ENCODE data around the gene VTI1B.
A peak's percentile ranks its signal among the peaks of the same experiment; 100 is the strongest.
"Not testable (repeated sequence)": the region's sequence is repeated elsewhere in the genome, so short reads cannot be mapped to it uniquely, and the experiment has no call there.

The VTI1B gene, protein sequence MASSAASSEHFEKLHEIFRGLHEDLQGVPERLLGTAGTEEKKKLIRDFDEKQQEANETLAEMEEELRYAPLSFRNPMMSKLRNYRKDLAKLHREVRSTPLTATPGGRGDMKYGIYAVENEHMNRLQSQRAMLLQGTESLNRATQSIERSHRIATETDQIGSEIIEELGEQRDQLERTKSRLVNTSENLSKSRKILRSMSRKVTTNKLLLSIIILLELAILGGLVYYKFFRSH

DNA sequence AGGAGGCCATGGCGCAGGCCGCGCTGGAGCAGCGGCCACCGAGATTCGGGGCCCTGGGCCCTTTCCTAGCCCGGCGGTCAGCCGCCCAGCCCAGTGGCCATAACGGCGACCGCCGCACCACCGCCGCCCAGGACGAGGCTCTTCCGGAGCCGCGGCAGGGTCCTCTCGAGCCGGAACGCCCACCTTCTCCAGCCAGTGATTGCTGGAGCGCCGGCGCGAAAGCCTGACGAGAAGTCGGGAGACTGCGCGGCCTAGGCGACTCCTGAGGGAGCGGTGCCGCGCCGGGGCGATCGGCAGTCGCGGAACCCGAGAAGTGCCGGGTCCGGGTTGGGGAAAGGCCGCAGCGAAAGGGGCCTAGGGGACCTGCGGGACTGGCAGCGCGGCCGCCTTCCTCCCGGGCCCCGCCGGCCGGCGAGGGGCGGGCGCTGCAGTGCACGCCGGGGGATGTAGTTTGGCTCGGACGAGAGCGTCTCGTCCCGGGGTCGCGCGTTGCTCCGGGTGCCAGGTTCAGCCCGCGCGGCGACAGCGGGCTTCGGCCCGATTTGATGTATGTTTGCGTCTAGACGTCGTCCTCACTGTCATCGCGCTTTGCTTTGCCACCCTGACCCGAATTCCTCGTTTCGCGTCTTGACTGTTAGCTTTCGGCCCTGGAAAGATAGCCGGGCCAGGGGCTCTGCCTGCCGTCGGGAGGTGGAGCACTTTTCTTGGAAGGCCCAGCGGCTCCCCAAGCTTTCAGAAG, at the start of gene VTI1B:
VTI1B (minus strand) TSS at position 153 of the 739 bp plus-strand sequence; CDS start at position 10, 143 bp downstream.
- DNase-seq: peak; percentile 83

DNA sequence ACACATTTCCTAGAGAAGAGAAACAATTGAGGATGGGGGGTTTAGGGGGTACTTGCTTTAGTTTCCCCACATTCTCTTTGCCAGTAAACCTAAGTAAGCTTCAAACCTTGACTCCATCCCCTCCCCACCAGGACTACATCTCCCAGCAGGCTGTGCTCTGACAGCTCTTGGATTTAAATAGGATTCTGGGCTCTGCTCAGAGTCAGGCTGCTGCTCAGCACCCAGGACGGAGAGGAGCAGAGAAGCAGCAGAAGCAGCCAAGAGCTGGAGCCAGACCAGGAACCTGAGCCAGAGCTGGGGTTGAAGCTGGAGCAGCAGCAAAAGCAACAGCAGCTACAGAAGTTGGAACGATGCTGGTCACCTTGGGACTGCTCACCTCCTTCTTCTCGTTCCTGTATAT, 47.9 kb upstream of the VTI1B start:
- DNase-seq: no peak

GRCh38 chr14:67721875-67722274, 47.4 kb upstream of the VTI1B start:
- DNase-seq: no peak

DNA sequence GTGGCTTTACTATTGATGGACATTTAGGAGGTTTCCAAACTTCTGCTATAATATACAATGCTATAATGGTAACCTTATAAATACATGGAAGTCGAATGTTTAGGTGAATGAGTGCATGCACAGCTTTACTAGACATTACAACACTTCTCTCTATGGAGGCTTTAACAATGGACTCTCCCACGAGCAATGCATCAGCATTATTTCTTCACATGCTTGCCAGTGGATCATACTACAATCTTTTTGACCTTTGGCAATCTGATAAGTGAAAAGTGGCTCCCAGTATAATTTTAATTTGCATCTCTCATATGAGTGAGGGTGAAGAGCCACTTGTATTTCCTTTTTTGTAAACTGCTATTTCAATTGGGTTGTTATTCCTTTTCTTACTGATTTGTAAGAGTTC, 45.4 kb upstream of the VTI1B start:
- no peak for DNase-seq

DNA sequence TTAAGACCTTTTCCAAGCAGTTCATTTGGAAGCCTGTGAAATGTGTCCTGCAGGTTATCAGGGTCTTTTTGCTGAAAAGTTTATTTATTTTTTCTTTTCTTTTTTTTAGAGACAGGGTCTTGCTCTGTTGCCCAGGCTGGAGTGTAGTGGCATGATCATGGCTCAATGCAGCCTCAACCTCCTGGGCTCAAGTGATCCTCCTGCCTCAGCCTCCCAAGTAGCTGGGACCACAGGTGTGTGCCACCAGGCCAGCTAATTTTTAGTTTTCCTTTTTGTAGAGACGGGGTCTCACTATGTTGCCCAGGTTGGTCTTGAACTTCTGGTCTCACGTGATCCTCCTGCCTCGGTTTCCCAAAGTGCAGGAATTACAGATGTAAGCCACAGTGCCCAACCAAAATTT, 45.0 kb upstream of the VTI1B start:
- not testable (repeated sequence) for DNase-seq

- no peak for DNase-seq
Observed at GRCh38 chr14:67718265-67718664, 43.8 kb upstream of the VTI1B start.

DNA sequence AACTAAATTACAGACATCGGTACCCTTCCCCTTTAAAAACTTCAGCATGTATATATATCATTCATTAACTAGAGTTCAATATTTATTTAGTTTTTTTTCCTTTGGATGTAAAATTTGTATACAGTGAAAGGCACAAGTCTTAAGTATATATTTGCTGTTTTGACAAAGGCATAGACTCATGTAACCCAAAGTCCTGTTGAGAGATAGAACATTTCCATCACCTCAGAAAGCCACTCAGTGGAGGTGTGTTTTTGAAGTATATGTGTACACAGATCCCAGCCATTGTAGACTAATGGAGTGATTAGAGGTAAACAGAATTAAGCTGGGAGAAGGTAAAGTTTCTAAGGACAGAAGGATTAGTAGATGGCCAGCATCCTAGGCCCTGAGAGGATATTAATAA, 42.6 kb upstream of the VTI1B start:
- DNase-seq: no peak

GRCh38 chr14:67710209-67710608, 35.8 kb upstream of the VTI1B start:
- DNase-seq: no peak

DNA sequence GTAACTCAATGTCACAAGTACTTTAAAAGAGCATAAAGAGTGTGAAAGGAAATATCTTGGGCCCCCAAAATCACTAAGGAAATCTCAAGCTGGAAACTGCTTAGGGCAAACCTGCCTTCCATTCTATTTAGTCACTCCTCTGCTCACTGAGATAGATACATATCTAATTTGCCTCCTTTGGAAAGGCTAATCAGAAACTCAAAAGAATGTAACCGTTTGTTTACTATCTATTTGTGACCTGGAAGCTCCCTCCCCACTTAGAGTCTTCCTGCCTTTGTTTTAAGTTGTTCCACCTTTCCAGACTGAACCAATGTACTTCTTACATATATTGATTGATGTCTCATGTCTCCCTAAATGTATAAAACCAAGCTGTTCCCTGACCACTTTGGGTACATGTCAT, 35.4 kb upstream of the VTI1B start:
- not testable (repeated sequence) for DNase-seq

DNA sequence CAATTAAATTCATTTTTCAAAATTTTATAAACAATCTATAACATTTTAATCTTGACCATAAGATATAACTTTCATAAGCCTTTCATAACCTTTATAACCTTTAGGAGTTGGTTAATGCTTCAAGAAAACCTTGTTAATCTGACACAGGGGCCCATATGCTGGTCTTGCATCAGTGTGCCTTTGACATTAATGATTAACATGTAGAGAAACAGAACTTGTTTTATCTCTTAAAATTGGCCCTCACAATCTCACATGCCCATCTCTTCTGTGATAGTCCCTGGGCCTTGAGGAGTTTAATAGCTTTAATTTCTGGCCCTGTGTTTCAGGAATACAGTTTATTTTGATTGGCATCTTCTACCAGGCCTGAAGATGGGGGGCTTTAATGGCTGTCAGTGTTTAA, 34.9 kb upstream of the VTI1B start:
- DNase-seq: not testable (repeated sequence)

GRCh38 chr14:67705211-67705610, 30.8 kb upstream of the VTI1B start:
- no peak for DNase-seq

GRCh38 chr14:67704484-67705089, 30.2 kb upstream of the VTI1B start:
- DNase-seq: peak; percentile 61

GRCh38 chr14:67703997-67704396, 29.6 kb upstream of the VTI1B start:
- no peak for DNase-seq

- not testable (repeated sequence) for DNase-seq
Observed at GRCh38 chr14:67701492-67701891, 27.1 kb upstream of the VTI1B start, which contains the start of gene RDH12. TSS of gene RDH12 (plus strand) at chr14:67701886. CDS start at chr14:67722643, 20,757 bp downstream.

DNA sequence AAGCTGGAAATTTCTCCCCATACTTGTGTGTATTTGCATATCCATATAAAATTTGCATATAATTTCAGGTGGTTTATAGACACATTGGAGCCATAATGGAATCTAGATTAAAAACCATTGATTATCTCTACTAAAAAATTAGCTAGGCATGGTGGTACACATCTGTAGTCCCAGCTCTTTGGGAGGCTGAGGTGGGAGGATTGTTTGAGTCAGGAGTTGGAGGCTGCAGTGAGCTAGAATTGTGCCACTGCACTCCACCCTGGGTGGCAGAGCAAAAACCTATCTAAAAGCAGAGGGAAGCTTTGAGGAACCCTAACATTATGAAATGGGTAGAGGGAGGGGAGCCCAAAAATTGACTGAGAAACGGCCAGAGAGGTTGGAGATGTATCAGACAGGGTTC, 23.7 kb upstream of the VTI1B start:
- no peak for DNase-seq

DNA sequence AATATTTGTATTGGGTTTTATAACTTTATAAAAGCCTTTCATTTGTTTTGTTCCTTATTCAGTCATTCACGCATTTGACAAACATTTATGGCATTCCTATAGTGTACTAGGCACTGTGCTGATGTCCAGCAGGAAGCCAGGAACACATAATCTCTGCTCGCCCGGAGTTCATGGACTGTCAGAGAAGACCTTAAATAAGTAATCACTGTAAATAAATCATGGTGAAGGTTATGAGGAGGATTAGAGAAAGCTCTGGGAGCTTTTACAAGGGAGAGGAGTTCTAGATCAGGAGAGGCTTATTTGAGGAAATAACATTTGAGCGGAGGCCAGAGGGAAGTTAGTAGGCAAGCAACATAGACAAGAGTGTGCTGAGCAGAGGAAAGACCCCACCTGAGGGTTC, 22.6 kb upstream of the VTI1B start:
- no peak for DNase-seq

- peak; percentile 94 for DNase-seq
Observed at GRCh38 chr14:67695394-67695949, 21.0 kb upstream of the VTI1B start, which contains the start of gene RDH11. TSS of gene RDH11 (minus strand) at chr14:67695764. CDS start at chr14:67695703, 61 bp downstream.

- DNase-seq: peak; percentile 94
Observed at GRCh38 chr14:67694791-67695393, 20.5 kb upstream of the VTI1B start.

DNA sequence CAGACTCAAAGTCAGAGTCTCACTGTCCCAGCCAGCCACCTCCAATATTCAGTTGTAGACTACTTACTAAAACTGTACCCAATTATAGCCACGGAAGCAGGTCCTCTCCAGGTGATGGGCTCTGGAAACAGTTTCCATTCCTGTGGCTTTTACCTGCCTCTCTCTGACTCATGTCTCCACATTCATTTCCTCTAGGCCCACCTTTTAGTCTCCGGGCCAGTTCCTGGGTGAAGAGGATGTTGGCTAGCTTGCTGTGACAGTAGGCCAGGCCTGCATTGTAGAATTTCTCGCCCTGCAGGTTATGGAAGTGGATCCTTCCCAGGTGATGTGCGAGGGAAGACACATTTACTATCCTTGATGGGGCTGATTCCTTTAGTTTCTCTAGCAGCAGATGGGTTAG, 15.6 kb upstream of the VTI1B start:
- no peak for DNase-seq

DNA sequence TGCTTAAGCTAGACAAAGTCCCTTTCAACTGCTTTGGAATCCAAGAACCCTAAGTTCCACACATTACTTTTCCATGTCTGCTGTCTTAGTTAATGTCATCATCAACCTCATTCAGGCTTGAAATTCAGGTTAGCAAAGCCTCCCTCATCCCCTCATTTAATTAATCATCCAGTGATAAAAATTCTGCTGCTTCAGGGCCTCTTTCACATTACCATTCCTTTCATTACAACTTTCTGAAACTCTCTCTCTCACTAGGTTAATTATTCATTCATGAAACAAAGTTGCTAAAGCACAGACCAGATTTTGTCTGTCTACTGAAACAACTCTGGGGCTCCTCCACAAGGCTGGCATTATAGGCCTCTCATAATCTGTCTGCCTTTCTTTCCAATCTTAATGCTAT, 9.4 kb upstream of the VTI1B start:
- DNase-seq: no peak

DNA sequence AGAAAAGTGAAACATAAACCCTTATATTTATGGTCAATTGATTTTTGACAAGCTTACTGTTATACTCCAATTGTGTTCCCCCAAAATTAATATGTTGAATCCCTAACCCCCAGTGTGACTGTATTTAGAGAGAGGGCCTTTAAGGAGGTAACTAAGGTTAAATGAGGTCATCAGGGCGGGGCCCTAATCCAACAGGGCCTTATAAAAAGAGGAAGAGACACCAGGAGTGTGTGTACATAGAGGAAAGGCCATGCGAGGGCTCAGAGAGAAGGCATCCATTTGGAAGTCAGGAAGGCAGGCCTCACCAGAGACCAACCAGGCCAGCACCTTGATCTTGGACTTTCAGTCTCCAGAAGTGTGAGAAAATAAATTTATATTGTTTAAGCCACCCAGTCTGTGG, 6.5 kb upstream of the VTI1B start:
- no peak for DNase-seq

GRCh38 chr14:67680121-67680602, 5.7 kb upstream of the VTI1B start:
- DNase-seq: peak; percentile 91

DNA sequence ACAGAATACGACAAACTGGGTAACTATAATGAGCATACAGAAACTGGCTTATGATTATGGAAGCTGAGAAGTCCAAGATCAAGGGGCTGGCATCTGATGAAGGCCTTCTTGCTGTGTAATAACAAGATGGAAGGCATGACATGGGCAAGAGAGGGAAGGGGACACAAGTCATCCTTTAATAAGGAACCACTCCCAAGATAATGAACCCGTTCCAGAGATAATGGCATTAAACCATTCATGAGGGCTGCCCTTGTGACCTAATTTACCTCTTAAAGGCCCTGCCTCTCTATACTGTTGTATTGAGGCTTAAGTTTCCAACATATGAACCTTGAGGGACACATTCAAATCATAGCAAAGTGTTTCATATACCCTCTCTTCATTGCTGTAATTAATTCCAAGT, 4.6 kb upstream of the VTI1B start:
- no peak for DNase-seq
